Measurements from ENCODE around the gene TCF19. TPM values are rescaled to one million over a fixed set of nuclear protein-coding genes. Genes with fewer than 3 reads are reported as not detected.
A peak's percentile ranks its signal among the peaks of the same experiment; 100 is the strongest.

Gene TCF19
- total and polyA plus RNA-seq, 2 experiments from 2014 or later, result 8.3 to 11.1 TPM

- H3K36me3 Mint-ChIP-seq (ENCODE audit: low read depth), result no peaks in the 10 kb centered on the region
- peak; percentile 81 for ATAC-seq
- H3K4me3 ChIP-seq, result no peak overlapping the region
These were observed 30.2 kb upstream of the TCF19 start for GRCh38 chr6:31128093-31128676.

DNA sequence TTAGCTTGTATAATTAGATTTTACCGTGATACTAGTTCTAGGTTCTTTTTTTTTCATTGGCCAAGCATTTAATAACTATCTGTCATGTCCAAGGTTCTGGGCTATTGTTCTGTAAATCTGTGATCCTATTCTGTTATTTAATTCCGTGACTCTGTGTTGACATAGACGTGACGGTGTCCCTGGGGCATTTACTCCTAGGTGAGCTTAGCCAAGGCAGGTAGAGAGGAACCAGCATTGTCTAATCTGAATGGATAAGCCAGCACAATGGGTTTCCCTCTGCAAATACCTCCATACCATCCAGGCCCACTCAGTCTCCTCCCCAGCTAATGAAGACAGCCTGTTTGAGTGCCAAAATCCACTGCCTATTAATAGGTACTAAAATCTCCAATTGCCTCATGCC, 29.3 kb upstream of the TCF19 start:
- no peaks in the 10 kb centered on the region for H3K79me2 ChIP-seq (replicated peaks; ENCODE audit: insufficient read depth)
- H3K9me2 ChIP-seq (ENCODE audit: insufficient read depth), result no peaks in the 10 kb centered on the region
- no peaks in the 10 kb centered on the region; the same call in 1 of the 3 replicates for H3K9me3 Mint-ChIP-seq
- ATAC-seq, result no peak
- no peak overlapping the region for H3K27ac ChIP-seq (ENCODE audit: low read depth)
- no peak for TF ChIP-seq CREB1 (CRISPR knock-in tag; IDR thresholded peaks at IDR 0.05; ENCODE audit: low read depth)
- no peak for TF ChIP-seq JUNB (IDR thresholded peaks at IDR 0.05; ENCODE audit: unreplicated experiment)
- peaks cover 7% of the 10 kb centered on the region for H3K27me3 Mint-ChIP-seq (ENCODE audit: insufficient read depth, low read depth, poor library complexity)
- H3K4me3 Mint-ChIP-seq, result no peak overlapping the region
- H3K36me3 ChIP-seq (ENCODE audit: insufficient read depth), result no peaks in the 10 kb centered on the region
- no peak overlapping the region for H3K27ac Mint-ChIP-seq
- no peak overlapping the region for H3K4me2 ChIP-seq
- no peak overlapping the region for H2AFZ ChIP-seq
- 0 out of 2 replicates have a peak, but pooled peaks cover 4% of the 10 kb centered on the region for H3F3A ChIP-seq (replicated peaks; ENCODE audit: low read depth)
- 0 out of 2 replicates have a peak, but pooled peaks cover 4% of the 10 kb centered on the region for H3K4me1 ChIP-seq (ENCODE audit: insufficient read depth)
- H3K27me3 ChIP-seq (ENCODE audit: insufficient read depth), result no peaks in the 10 kb centered on the region
- H3K4me3 ChIP-seq, result no peak overlapping the region
- no peaks in the 10 kb centered on the region for H3K36me3 Mint-ChIP-seq (ENCODE audit: low read depth)
- H4K20me1 ChIP-seq (replicated peaks; ENCODE audit: insufficient read depth), result no peaks in the 10 kb centered on the region
- peaks cover 27% of the 10 kb centered on the region for H3K4me1 Mint-ChIP-seq
- no peak for DNase-seq (ENCODE audit: low spot score)

More at GRCh38 chr6:31128093-31128676, 30.2 kb upstream of the TCF19 start:
- Histone ChIP-seq H3K27me3 (ENCODE audit: insufficient read depth) (no peaks in the 10 kb centered on the region), H3K4me2 (no peak overlapping the region), H2AFZ (no peak overlapping the region), H3K9me2 (ENCODE audit: insufficient read depth) (no peaks in the 10 kb centered on the region), H3K36me3 (ENCODE audit: insufficient read depth) (no peaks in the 10 kb centered on the region), H3F3A (replicated peaks; ENCODE audit: low read depth) (0 out of 2 replicates have a peak, but pooled peaks cover 4% of the 10 kb centered on the region), H3K79me2 (replicated peaks; ENCODE audit: insufficient read depth) (no peaks in the 10 kb centered on the region), H4K20me1 (replicated peaks; ENCODE audit: insufficient read depth) (no peaks in the 10 kb centered on the region), H3K4me1 (ENCODE audit: insufficient read depth) (0 out of 2 replicates have a peak, but pooled peaks cover 4% of the 10 kb centered on the region), H3K27ac (ENCODE audit: low read depth) (no peak overlapping the region)
- peaks cover 12% of the 10 kb centered on the region for H3K27me3 Mint-ChIP-seq (ENCODE audit: insufficient read depth, low read depth, poor library complexity)
- H3K27ac Mint-ChIP-seq, result no peak overlapping the region
- DNase-seq (ENCODE audit: low spot score), result peak; percentile 90
- peaks cover 27% of the 10 kb centered on the region for H3K4me1 Mint-ChIP-seq
- H3K9me3 Mint-ChIP-seq, result no peaks in the 10 kb centered on the region; the same call in 1 of the 3 replicates
- TF ChIP-seq EZH2phosphoT487 (IDR thresholded peaks at IDR 0.05; ENCODE audit: unreplicated experiment) (no peak), CTCF (conservative IDR thresholded peaks at IDR 0.05; ENCODE audit: low read depth in 2 of 2) (peak; percentile 72 to 81)
- H3K4me3 Mint-ChIP-seq, result no peak overlapping the region

- no peak overlapping the region; the same call in 2 of the 3 replicates for H3K4me3 Mint-ChIP-seq
- Histone ChIP-seq H3K4me2 (no peak overlapping the region), H3K27ac (ENCODE audit: low read depth) (no peak overlapping the region), H3K27me3 (ENCODE audit: insufficient read depth) (no peaks in the 10 kb centered on the region), H3K9me2 (ENCODE audit: insufficient read depth) (no peaks in the 10 kb centered on the region), H3F3A (replicated peaks; ENCODE audit: low read depth) (0 out of 2 replicates have a peak, but pooled peaks cover 4% of the 10 kb centered on the region), H3K4me3 (no peak overlapping the region), H2AFZ (no peak overlapping the region), H4K20me1 (replicated peaks; ENCODE audit: insufficient read depth) (no peaks in the 10 kb centered on the region), H3K4me1 (ENCODE audit: insufficient read depth) (0 out of 2 replicates have a peak, but pooled peaks cover 4% of the 10 kb centered on the region), H3K36me3 (ENCODE audit: insufficient read depth) (no peaks in the 10 kb centered on the region), H3K79me2 (replicated peaks; ENCODE audit: insufficient read depth) (no peaks in the 10 kb centered on the region)
- no peak for DNase-seq (ENCODE audit: low spot score)
- H3K27ac Mint-ChIP-seq, result no peak overlapping the region
- H3K4me1 Mint-ChIP-seq, result peaks cover 19% of the 10 kb centered on the region
- ATAC-seq, result no peak
- no peaks in the 10 kb centered on the region for H3K36me3 Mint-ChIP-seq (ENCODE audit: low read depth)
- H3K27me3 Mint-ChIP-seq (ENCODE audit: insufficient read depth, low read depth, poor library complexity), result no peaks in the 10 kb centered on the region
- H3K9me3 Mint-ChIP-seq, result no peaks in the 10 kb centered on the region; the same call in 1 of the 3 replicates
- no peak for TF ChIP-seq ZNF331 (CRISPR knock-in tag; IDR thresholded peaks at IDR 0.05; ENCODE audit: low read depth)
- TF ChIP-seq CTCF (conservative IDR thresholded peaks at IDR 0.05; ENCODE audit: low read depth in 2 of 2), result no peak
- TF ChIP-seq POLR2AphosphoS5 (IDR thresholded peaks at IDR 0.05; ENCODE audit: low read depth), result no peak
- TF ChIP-seq REST (IDR thresholded peaks at IDR 0.05; ENCODE audit: unreplicated experiment), result no peak
- no peak for TF ChIP-seq CREB1 (CRISPR knock-in tag; IDR thresholded peaks at IDR 0.05; ENCODE audit: low read depth)
- no peak for TF ChIP-seq STAT1 (IDR thresholded peaks at IDR 0.05; ENCODE audit: unreplicated experiment)
- no peak for TF ChIP-seq EZH2 (IDR thresholded peaks at IDR 0.05; ENCODE audit: low read depth, unreplicated experiment)
- no peak for TF ChIP-seq JUNB (IDR thresholded peaks at IDR 0.05; ENCODE audit: unreplicated experiment)
These were observed 27.6 kb upstream of the TCF19 start for GRCh38 chr6:31130751-31131150.

All from GM23338 (cell line).